Measurements from ENCODE around the gene SPESP1. TPM values are rescaled to one million over a fixed set of nuclear protein-coding genes. Genes with fewer than 3 reads are reported as not detected.

Gene SPESP1
- total and polyA plus RNA-seq, 2 donors (not counting 1 experiment from before 2014, with no cell fraction given), result 0.13 to 1.1 TPM

DNA sequence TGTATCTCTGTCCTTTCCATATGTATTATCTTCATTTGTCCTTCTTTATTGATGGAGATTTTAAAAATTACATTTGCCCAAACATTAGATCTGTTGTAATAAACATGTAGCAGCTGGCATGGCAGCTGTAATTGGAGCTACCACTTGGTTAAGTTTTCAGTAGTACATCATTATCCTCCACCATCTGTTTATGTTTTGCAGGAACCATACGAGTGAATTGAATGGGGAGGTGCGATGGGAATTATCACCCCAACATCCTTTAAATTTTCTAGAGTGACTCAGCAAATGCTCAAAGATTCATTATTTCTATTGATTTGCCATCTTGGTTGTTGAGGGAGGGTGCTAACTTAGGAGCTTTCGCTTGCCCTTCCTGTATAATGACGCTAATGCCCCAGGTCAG, 51.6 kb downstream of the SPESP1 start:
- Histone ChIP-seq H3K9me3 (ENCODE audit: control extremely low read depth in 1 of 3, control insufficient read depth in 2 of 3, insufficient read depth in 1 of 3, low read length in 2 of 3) (no peaks in the 10 kb centered on the region), H3K27ac (ENCODE audit: low read length in 2 of 2) (no peak overlapping the region), H3K4me1 (ENCODE audit: control insufficient read depth in 2 of 2, insufficient read depth in 2 of 2, low read length in 2 of 2) (no peaks in the 10 kb centered on the region), H3K9ac (ENCODE audit: low read length) (no peak overlapping the region), H3K4me2 (replicated peaks; ENCODE audit: low read depth, low read length, poor library complexity, severe bottlenecking) (no peak overlapping the region), H3K79me2 (ENCODE audit: control insufficient read depth, insufficient read depth, low read length) (no peaks in the 10 kb centered on the region), H3K36me3 (replicated peaks in 1 of 2; ENCODE audit: control extremely low read depth in 1 of 2, control insufficient read depth in 1 of 2, extremely low read depth in 1 of 2, insufficient read depth in 2 of 2, low read length in 1 of 2) (no peaks in the 10 kb centered on the region), H3K4me3 (ENCODE audit: control extremely low read depth in 1 of 5, extremely low read depth in 1 of 5, insufficient read depth in 1 of 5, low read depth in 2 of 5, low read length in 4 of 5) (no peak overlapping the region), H3K27me3 (replicated peaks in 1 of 4; ENCODE audit: control extremely low read depth in 1 of 4, control insufficient read depth in 3 of 4, insufficient read depth in 4 of 4, low read length in 3 of 4) (peaks cover 0 to 5% (median 0%) of the 10 kb centered on the region in 4 experiments), H4K20me1 (ENCODE audit: control insufficient read depth, insufficient read depth, low read length, poor library complexity, severe bottlenecking) (no peaks in the 10 kb centered on the region), H2AFZ (ENCODE audit: insufficient read depth, low read depth, low read length, poor library complexity, severe bottlenecking) (no peak overlapping the region)
- ATAC-seq (ENCODE audit: low read depth) (no peak), DNase-seq (no peak)
- Mint-ChIP-seq H3K27me3 (peaks cover 8% of the 10 kb centered on the region), H3K9me3 (ENCODE audit: insufficient read depth) (peaks cover 5% of the 10 kb centered on the region), H3K4me3 (no peak overlapping the region), H3K4me1 (no peaks in the 10 kb centered on the region), H3K27ac (no peak overlapping the region)
- WGBS (ENCODE audit: insufficient coverage), result 100% methylated on average over 2 of the region's 4 CpGs
- ChIA-PET CTCF (interaction anchor here (0.6 kb wide), 1 partner anchor 351 kb away, joined by 3 read pairs; no protein-coding TSS in a partner anchor), POLR2A (no interaction called here)
- intact Hi-C loops (cut with micrococcal nuclease), result no loop called here
- TF ChIP-seq, protein P1, sequence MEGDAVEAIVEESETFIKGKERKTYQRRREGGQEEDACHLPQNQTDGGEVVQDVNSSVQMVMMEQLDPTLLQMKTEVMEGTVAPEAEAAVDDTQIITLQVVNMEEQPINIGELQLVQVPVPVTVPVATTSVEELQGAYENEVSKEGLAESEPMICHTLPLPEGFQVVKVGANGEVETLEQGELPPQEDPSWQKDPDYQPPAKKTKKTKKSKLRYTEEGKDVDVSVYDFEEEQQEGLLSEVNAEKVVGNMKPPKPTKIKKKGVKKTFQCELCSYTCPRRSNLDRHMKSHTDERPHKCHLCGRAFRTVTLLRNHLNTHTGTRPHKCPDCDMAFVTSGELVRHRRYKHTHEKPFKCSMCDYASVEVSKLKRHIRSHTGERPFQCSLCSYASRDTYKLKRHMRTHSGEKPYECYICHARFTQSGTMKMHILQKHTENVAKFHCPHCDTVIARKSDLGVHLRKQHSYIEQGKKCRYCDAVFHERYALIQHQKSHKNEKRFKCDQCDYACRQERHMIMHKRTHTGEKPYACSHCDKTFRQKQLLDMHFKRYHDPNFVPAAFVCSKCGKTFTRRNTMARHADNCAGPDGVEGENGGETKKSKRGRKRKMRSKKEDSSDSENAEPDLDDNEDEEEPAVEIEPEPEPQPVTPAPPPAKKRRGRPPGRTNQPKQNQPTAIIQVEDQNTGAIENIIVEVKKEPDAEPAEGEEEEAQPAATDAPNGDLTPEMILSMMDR (IDR thresholded peaks at IDR 0.05), result no peak
- no peak for TF ChIP-seq EZH2 (IDR thresholded peaks at IDR 0.05; ENCODE audit: borderline replicate concordance, insufficient read depth, low read depth, low read length, poor library complexity, severe bottlenecking)

DNA sequence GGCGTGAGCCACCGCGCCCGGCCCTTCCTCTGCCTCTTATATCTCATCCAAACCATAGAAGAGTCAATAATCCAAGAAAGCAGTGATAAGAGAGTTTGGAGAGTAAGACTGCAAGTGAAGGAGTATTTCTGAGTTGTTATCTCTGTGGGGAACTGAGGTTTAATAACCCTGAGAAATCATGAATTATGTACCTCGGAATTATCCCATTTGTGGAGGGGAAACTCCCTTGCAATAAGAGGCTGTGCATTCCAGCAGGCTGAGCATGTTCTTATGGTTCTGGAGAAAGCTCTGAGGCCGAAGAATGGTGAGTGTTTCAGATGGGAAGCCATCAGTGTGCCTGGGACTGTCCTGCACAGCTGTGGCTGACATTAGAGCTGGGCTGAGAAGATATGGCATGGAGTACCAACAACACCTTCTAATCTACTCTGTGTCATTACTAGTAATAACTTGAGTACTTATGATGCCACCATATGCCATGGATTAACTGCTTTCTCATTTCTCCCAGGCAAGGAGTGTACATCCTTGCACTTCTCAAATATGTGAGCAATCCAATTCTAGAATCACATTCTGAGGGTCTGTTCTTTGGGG, 52.7 kb downstream of the SPESP1 start:
- CTCF ChIA-PET, result no interaction called here
- H3K4me2 ChIP-seq (replicated peaks; ENCODE audit: low read depth, low read length, poor library complexity, severe bottlenecking), result no peak overlapping the region
- H3K36me3 ChIP-seq (replicated peaks in 1 of 2; ENCODE audit: control extremely low read depth in 1 of 2, control insufficient read depth in 1 of 2, extremely low read depth in 1 of 2, insufficient read depth in 2 of 2, low read length in 1 of 2), result no peaks in the 10 kb centered on the region
- H3K4me1 ChIP-seq (ENCODE audit: control insufficient read depth in 2 of 2, insufficient read depth in 2 of 2, low read length in 2 of 2), result no peaks in the 10 kb centered on the region
- no peaks in the 10 kb centered on the region for H3K9me3 ChIP-seq (ENCODE audit: control extremely low read depth in 1 of 3, control insufficient read depth in 2 of 3, insufficient read depth in 1 of 3, low read length in 2 of 3)
- intact Hi-C loops (cut with micrococcal nuclease), result no loop called here
- TF ChIP-seq EZH2 (IDR thresholded peaks at IDR 0.05; ENCODE audit: borderline replicate concordance, insufficient read depth, low read depth, low read length, poor library complexity, severe bottlenecking), result no peak
- TF ChIP-seq, protein P1 (IDR thresholded peaks at IDR 0.05), result no peak
- peaks cover 0 to 5% (median 0%) of the 10 kb centered on the region in 4 experiments for H3K27me3 ChIP-seq (replicated peaks in 1 of 4; ENCODE audit: control extremely low read depth in 1 of 4, control insufficient read depth in 3 of 4, insufficient read depth in 4 of 4, low read length in 3 of 4)
- Mint-ChIP-seq H3K27me3 (peaks cover 10% of the 10 kb centered on the region), H3K27ac (no peak overlapping the region), H3K4me1 (no peaks in the 10 kb centered on the region), H3K4me3 (no peak overlapping the region), H3K9me3 (ENCODE audit: insufficient read depth) (peaks cover 2% of the 10 kb centered on the region)
- no peak overlapping the region for H3K9ac ChIP-seq (ENCODE audit: low read length)
- no peak for ATAC-seq (ENCODE audit: low read depth)
- DNase-seq, result no peak
- H4K20me1 ChIP-seq (ENCODE audit: control insufficient read depth, insufficient read depth, low read length, poor library complexity, severe bottlenecking), result no peaks in the 10 kb centered on the region
- POLR2A ChIA-PET, result no interaction called here
- no peak overlapping the region for H3K27ac ChIP-seq (ENCODE audit: low read length in 2 of 2)
- WGBS (ENCODE audit: insufficient coverage), result 80% methylated on average over 2 of the region's 6 CpGs
- no peak overlapping the region for H3K4me3 ChIP-seq (ENCODE audit: control extremely low read depth in 1 of 5, extremely low read depth in 1 of 5, insufficient read depth in 1 of 5, low read depth in 2 of 5, low read length in 4 of 5)
- H2AFZ ChIP-seq (ENCODE audit: insufficient read depth, low read depth, low read length, poor library complexity, severe bottlenecking), result no peak overlapping the region
- H3K79me2 ChIP-seq (ENCODE audit: control insufficient read depth, insufficient read depth, low read length), result no peaks in the 10 kb centered on the region

All from B cell (primary cell).